ENCODE data around the gene UHRF2. TPM values are rescaled to one million over a fixed set of nuclear protein-coding genes. Genes with fewer than 3 reads are reported as not detected.

The UHRF2 gene
- total RNA-seq, 2 experiments from 2014 or later: 69.8 to 75.8 TPM

- peaks cover 4% of the 10 kb centered on the region for H3K4me1 Mint-ChIP-seq
- ChIA-PET CTCF (no interaction called here), POLR2A (no interaction called here)
Measured at GRCh38 chr9:6467006-6467625, 54.1 kb downstream of the UHRF2 start.

GRCh38 chr9:6471231-6471850 lies 58.3 kb downstream of the UHRF2 start:
- H3K4me1 Mint-ChIP-seq: peaks cover 1% of the 10 kb centered on the region
- DNase-seq: no peak
- no peaks in the 10 kb centered on the region for H3K9me3 Mint-ChIP-seq
- no peaks in the 10 kb centered on the region for H3K27me3 Mint-ChIP-seq
- peaks cover 27% of the 10 kb centered on the region for H3K36me3 Mint-ChIP-seq (ENCODE audit: low read depth)
- no peak overlapping the region for H3K27ac Mint-ChIP-seq
- POLR2A ChIA-PET: interaction anchor here (0.5 kb wide), 1 partner anchor 205 kb away, joined by 3 read pairs; no protein-coding TSS in a partner anchor
- no peak overlapping the region for H3K4me3 Mint-ChIP-seq
- CTCF ChIA-PET: interaction anchor here (0.7 to 3.2 kb wide), 3 partner anchors 11 to 17 kb away, joined by 3 to 10 read pairs (median 3); no protein-coding TSS in a partner anchor

More at GRCh38 chr9:6467006-6467625, 54.1 kb downstream of the UHRF2 start:
- Mint-ChIP-seq H3K27ac (peak overlapping the region; percentile 57), H3K27me3 (no peaks in the 10 kb centered on the region), H3K4me3 (no peak overlapping the region), H3K9me3 (no peaks in the 10 kb centered on the region), H3K36me3 (ENCODE audit: low read depth) (peaks cover 30% of the 10 kb centered on the region)
- DNase-seq: no peak

- Mint-ChIP-seq H3K36me3 (ENCODE audit: low read depth) (peaks cover 19% of the 10 kb centered on the region), H3K27me3 (no peaks in the 10 kb centered on the region), H3K4me3 (no peak overlapping the region), H3K4me1 (peaks cover 1% of the 10 kb centered on the region), H3K9me3 (no peaks in the 10 kb centered on the region), H3K27ac (no peak overlapping the region)
- no peak for DNase-seq
- ChIA-PET CTCF (interaction anchor here (3.2 kb wide), 1 partner anchor 9 kb away, joined by 10 read pairs; no protein-coding TSS in a partner anchor), POLR2A (no interaction called here)
Measured at GRCh38 chr9:6473151-6473550, 60.2 kb downstream of the UHRF2 start.

GRCh38 chr9:6479959-6480358 lies 67.0 kb downstream of the UHRF2 start:
- H3K9me3 Mint-ChIP-seq: no peaks in the 10 kb centered on the region
- no peaks in the 10 kb centered on the region for H3K27me3 Mint-ChIP-seq
- no peak for DNase-seq
- H3K4me3 Mint-ChIP-seq: no peak overlapping the region
- H3K27ac Mint-ChIP-seq: no peak overlapping the region
- H3K4me1 Mint-ChIP-seq: no peaks in the 10 kb centered on the region
- ChIA-PET POLR2A (no interaction called here), CTCF (interaction anchor here (0.6 kb wide), 1 partner anchor 77 kb away, joined by 3 read pairs; no protein-coding TSS in a partner anchor)
- peaks cover 23% of the 10 kb centered on the region for H3K36me3 Mint-ChIP-seq (ENCODE audit: low read depth)

GRCh38 chr9:6484210-6484609 lies 71.2 kb downstream of the UHRF2 start:
- no peak overlapping the region for H3K4me3 Mint-ChIP-seq
- ChIA-PET POLR2A (no interaction called here), CTCF (interaction anchor here (0.6 to 0.7 kb wide), 3 partner anchors 115 to 287 kb away, joined by 3 to 4 read pairs (median 3); no protein-coding TSS in a partner anchor)
- H3K9me3 Mint-ChIP-seq: no peaks in the 10 kb centered on the region
- DNase-seq: no peak
- peaks cover 38% of the 10 kb centered on the region for H3K36me3 Mint-ChIP-seq (ENCODE audit: low read depth)
- no peaks in the 10 kb centered on the region for H3K27me3 Mint-ChIP-seq
- H3K4me1 Mint-ChIP-seq: no peaks in the 10 kb centered on the region
- H3K27ac Mint-ChIP-seq: no peak overlapping the region

- Mint-ChIP-seq H3K9me3 (no peaks in the 10 kb centered on the region), H3K4me3 (no peak overlapping the region), H3K27ac (no peak overlapping the region), H3K36me3 (ENCODE audit: low read depth) (peaks cover 36% of the 10 kb centered on the region), H3K4me1 (no peaks in the 10 kb centered on the region), H3K27me3 (no peaks in the 10 kb centered on the region)
- ChIA-PET POLR2A (no interaction called here), CTCF (interaction anchor here (0.6 to 1.5 kb wide), 4 partner anchors 21 to 83 kb away, joined by 3 to 4 read pairs (median 3); partner anchors contain the start of gene UHRF2)
- DNase-seq: no peak
Measured at GRCh38 chr9:6488395-6488794, 75.4 kb downstream of the UHRF2 start.

GRCh38 chr9:6489099-6489498 lies 76.1 kb downstream of the UHRF2 start:
- no peaks in the 10 kb centered on the region for H3K9me3 Mint-ChIP-seq
- CTCF ChIA-PET: interaction anchor here (1.5 kb wide), 1 partner anchor 44 kb away, joined by 3 read pairs; no protein-coding TSS in a partner anchor
- no peak overlapping the region for H3K4me3 Mint-ChIP-seq
- no peak overlapping the region for H3K27ac Mint-ChIP-seq
- H3K36me3 Mint-ChIP-seq (ENCODE audit: low read depth): peaks cover 38% of the 10 kb centered on the region
- DNase-seq: no peak
- H3K27me3 Mint-ChIP-seq: no peaks in the 10 kb centered on the region
- H3K4me1 Mint-ChIP-seq: no peaks in the 10 kb centered on the region
- POLR2A ChIA-PET: no interaction called here

GRCh38 chr9:6490863-6491262 lies 77.9 kb downstream of the UHRF2 start:
- Mint-ChIP-seq H3K9me3 (no peaks in the 10 kb centered on the region), H3K27ac (no peak overlapping the region), H3K27me3 (no peaks in the 10 kb centered on the region), H3K36me3 (ENCODE audit: low read depth) (peaks cover 35% of the 10 kb centered on the region), H3K4me3 (no peak overlapping the region), H3K4me1 (peaks cover 1% of the 10 kb centered on the region)
- no peak for DNase-seq
- POLR2A ChIA-PET: no interaction called here
- CTCF ChIA-PET: no interaction called here

GRCh38 chr9:6495466-6495865 lies 82.5 kb downstream of the UHRF2 start:
- H3K4me3 Mint-ChIP-seq: no peak overlapping the region
- CTCF ChIA-PET: no interaction called here

GRCh38 chr9:6498982-6499381 lies 86.0 kb downstream of the UHRF2 start:
- Mint-ChIP-seq H3K27me3 (no peaks in the 10 kb centered on the region), H3K27ac (no peak overlapping the region), H3K4me3 (no peak overlapping the region), H3K4me1 (peaks cover 1% of the 10 kb centered on the region), H3K9me3 (no peaks in the 10 kb centered on the region), H3K36me3 (ENCODE audit: low read depth) (peaks cover 39% of the 10 kb centered on the region)
- ChIA-PET POLR2A (no interaction called here), CTCF (no interaction called here)
- no peak for DNase-seq

More at GRCh38 chr9:6495466-6495865, 82.5 kb downstream of the UHRF2 start:
- POLR2A ChIA-PET: no interaction called here
- no peak for DNase-seq
- H3K9me3 Mint-ChIP-seq: no peaks in the 10 kb centered on the region
- H3K27ac Mint-ChIP-seq: no peak overlapping the region
- H3K4me1 Mint-ChIP-seq: peaks cover 1% of the 10 kb centered on the region
- peaks cover 36% of the 10 kb centered on the region for H3K36me3 Mint-ChIP-seq (ENCODE audit: low read depth)
- H3K27me3 Mint-ChIP-seq: no peaks in the 10 kb centered on the region

GRCh38 chr9:6501526-6502210 lies 88.7 kb downstream of the UHRF2 start:
- DNase-seq: no peak
- peaks cover 54% of the 10 kb centered on the region for H3K36me3 Mint-ChIP-seq (ENCODE audit: low read depth)
- no peaks in the 10 kb centered on the region for H3K4me1 Mint-ChIP-seq
- H3K4me3 Mint-ChIP-seq: no peak overlapping the region
- POLR2A ChIA-PET: no interaction called here
- CTCF ChIA-PET: no interaction called here
- no peaks in the 10 kb centered on the region for H3K27me3 Mint-ChIP-seq
- no peaks in the 10 kb centered on the region for H3K9me3 Mint-ChIP-seq
- no peak overlapping the region for H3K27ac Mint-ChIP-seq

- Mint-ChIP-seq H3K4me3 (no peak overlapping the region), H3K27ac (no peak overlapping the region), H3K9me3 (no peaks in the 10 kb centered on the region), H3K36me3 (ENCODE audit: low read depth) (peaks cover 52% of the 10 kb centered on the region), H3K27me3 (no peaks in the 10 kb centered on the region), H3K4me1 (no peaks in the 10 kb centered on the region)
- POLR2A ChIA-PET: no interaction called here
- DNase-seq: no peak
- CTCF ChIA-PET: no interaction called here
Measured at GRCh38 chr9:6502399-6502798, 89.4 kb downstream of the UHRF2 start.

GRCh38 chr9:6506571-6506970 lies 93.6 kb downstream of the UHRF2 start:
- ChIA-PET POLR2A (no interaction called here), CTCF (no interaction called here)
- Mint-ChIP-seq H3K27ac (no peak overlapping the region), H3K27me3 (no peaks in the 10 kb centered on the region), H3K4me1 (no peaks in the 10 kb centered on the region), H3K36me3 (ENCODE audit: low read depth) (peaks cover 65% of the 10 kb centered on the region), H3K9me3 (no peaks in the 10 kb centered on the region), H3K4me3 (no peak overlapping the region)
- no peak for DNase-seq
